Ovary (tissue), 9 donors: ENCODE measurements around the gene MFAP5. TPM values are rescaled to one million over a fixed set of nuclear protein-coding genes. Genes with fewer than 3 reads are reported as not detected.

Experiments
- DNase-seq, 5 donors: peaks; one replicate each; pipeline ENCODE4 v3.0.0-alpha.2; 2019 to 2020
- H3K27ac ChIP-seq, 2 donors: fragments of 200-600 bp; one replicate each; pipeline versions ENCODE4 v1.5.1 to v1.8.0; 2019 to 2022
- H3K27me3 ChIP-seq: fragments of 200-600 bp; one replicate; pipeline ENCODE4 v1.8.0; 2022
- H3K36me3 ChIP-seq: fragments of 200-600 bp; sonication (generic); one replicate; pipeline ENCODE4 v1.5.1; 2019
- H3K4me1 ChIP-seq: one replicate; pipeline ENCODE4 v1.8.1; 2013; ENCODE audit warnings: mild to moderate bottlenecking, moderate library complexity; ENCODE audit not compliant: insufficient read depth
- H3K4me3 ChIP-seq: fragments of 200-600 bp; sonication (generic); one replicate; pipeline ENCODE4 v1.5.1; 2017
- H3K9me3 ChIP-seq, 2 donors: fragments of 200-600 bp in 1 of 2; sonication (generic) in 1 of 2; one replicate each; pipeline versions ENCODE4 v1.5.1 to v1.8.1; 2013 to 2019; ENCODE audit warnings: mild to moderate bottlenecking in 1 of 2, moderate library complexity in 1 of 2
- CTCF ChIP-seq, 3 donors: fragments of 450-650 bp in 2 of 3; fragments of 200-600 bp in 1 of 3; IDR thresholded peaks; one replicate each; pipeline versions ENCODE4 v1.5.1 to v1.8.0; 2016 to 2022; ENCODE audit warnings: antibody characterized with exemption in 3 of 3, mild to moderate bottlenecking in 1 of 3
- EP300 ChIP-seq: sonication (generic); formaldehyde crosslinking; IDR thresholded peaks from one replicate; pipeline ENCODE4 v1.6.1; 2017; ENCODE audit warnings: antibody characterized with exemption
- POLR2A ChIP-seq: fragments of 450-650 bp; IDR thresholded peaks from one replicate; pipeline ENCODE4 v1.6.1; 2017; ENCODE audit warnings: antibody characterized with exemption, mild to moderate bottlenecking, moderate library complexity
- WGBS, 3 donors: extraction: QIAGEN DNeasy Blood & Tissue Kit in 1 of 3; methylation state at CpG; one replicate each; pipeline versions ENCODE4 v1.1.5 to v1.1.7; 2013 to 2017; 5-methylcytosine and 5-hydroxymethylcytosine counted together
- intact Hi-C, 4 donors: fragments of 100-400 bp; cut with DNase I; formaldehyde crosslinking; loops; one replicate each; pipeline versions ENCODE4 v1.11.0 to v1.15.1; 2022 to 2023
- polyA plus RNA-seq, 2 donors: library from polyadenylated mRNA; stranded (reverse); fragments of 200-250 nt in 1 of 2; fragments of 350-450 nt in 1 of 2; fragmentation: Illumina TruSeq in 1 of 2; extraction: RNeasy Lipid Tissue Mini Kit (QIAGEN cat#74804) in 1 of 2; gene quantifications; one replicate each; pipeline ENCODE4 v1.2.3, GENCODE V29; 2013 to 2014
- total RNA-seq, 7 donors: library from RNA; depleted of rRNA in 2 of 7; stranded (reverse); fragments of >200 nt in 2 of 7; fragmentation: NEBNext Ultra II Directional in 3 of 7; extraction: Animal tissue kit (Norgen Biotek cat#: 25700) in 3 of 7; gene quantifications; one replicate each; pipeline versions ENCODE4 v1.1.0 to v1.2.4, GENCODE V29; 2016 to 2023
- donor health status: DM: no; HTN: no; CAD: no; lungs with moderate emphysema.
- donor health status: DM: no; HTN: no; CAD: no.
- donor health status: Bipolar disorder and iron deficiency.
- donor health status: DM: yes; HTN: yes; CAD: no.
- donor health status: DM: no; HTN: no; CAD: no.
- donor health status: DM: yes; HTN: yes; CAD: no.

MFAP5 gene
- total and polyA plus RNA-seq, 9 donors = 0.35 to 106 (median 0.72) TPM; not detected in 2

- no peaks in the 10 kb centered on the region for H3K36me3 ChIP-seq
- no peaks in the 10 kb centered on the region for H3K27me3 ChIP-seq
- H3K4me3 ChIP-seq = no peak overlapping the region
- H3K27ac ChIP-seq = no peak overlapping the region
- H3K4me1 ChIP-seq = no peaks in the 10 kb centered on the region
- 65 to 78% (median 69%) methylated on average over 6 of the region's 6 CpGs for WGBS, 3 donors
- DNase-seq = no peak
- intact Hi-C loops = loop anchor here in 1 of 4 donors (10.0 kb wide), 1 partner anchor 389 kb away; no protein-coding TSS in a partner anchor
- no peaks in the 10 kb centered on the region for H3K9me3 ChIP-seq
- TF ChIP-seq EP300 (no peak), CTCF (IDR thresholded peaks at IDR 0.05) (no peak), POLR2A (no peak)
Observed at GRCh38 chr12:8655421-8655820, 7.2 kb downstream of the MFAP5 start.

GRCh38 chr12:8648576-8649205 lies 13.9 kb downstream of the MFAP5 start:
- no peak for DNase-seq
- no peaks in the 10 kb centered on the region for H3K36me3 ChIP-seq
- H3K4me1 ChIP-seq = no peaks in the 10 kb centered on the region
- no peaks in the 10 kb centered on the region for H3K9me3 ChIP-seq
- 87 to 89% (median 88%) methylated on average over 8 of the region's 8 CpGs for WGBS, 3 donors
- TF ChIP-seq EP300 = no peak
- TF ChIP-seq CTCF (IDR thresholded peaks at IDR 0.05) = no peak
- no peak for TF ChIP-seq POLR2A
- no peaks in the 10 kb centered on the region for H3K27me3 ChIP-seq
- H3K4me3 ChIP-seq = no peak overlapping the region
- intact Hi-C loops = no loop called here
- H3K27ac ChIP-seq = no peak overlapping the region

GRCh38 chr12:8647968-8648367 lies 14.7 kb downstream of the MFAP5 start:
- 80 to 88% (median 82%) methylated on average over 5 of the region's 5 CpGs for WGBS, 3 donors
- no peak for DNase-seq
- H3K4me1 ChIP-seq = no peaks in the 10 kb centered on the region
- H3K27ac ChIP-seq = no peak overlapping the region
- H3K4me3 ChIP-seq = no peak overlapping the region
- H3K9me3 ChIP-seq = no peaks in the 10 kb centered on the region
- H3K36me3 ChIP-seq = no peaks in the 10 kb centered on the region
- H3K27me3 ChIP-seq = no peaks in the 10 kb centered on the region
- intact Hi-C loops = no loop called here
- TF ChIP-seq CTCF (IDR thresholded peaks at IDR 0.05) (no peak), POLR2A (no peak), EP300 (no peak)

- no peak for DNase-seq
- Histone ChIP-seq H3K36me3 (no peaks in the 10 kb centered on the region), H3K4me3 (no peak overlapping the region), H3K27ac (no peak overlapping the region), H3K4me1 (no peaks in the 10 kb centered on the region), H3K27me3 (no peaks in the 10 kb centered on the region), H3K9me3 (no peaks in the 10 kb centered on the region)
- WGBS, 3 donors = 25 to 44% (median 26%) methylated on average over 5 of the region's 5 CpGs
- no peak for TF ChIP-seq EP300
- TF ChIP-seq POLR2A = no peak
- TF ChIP-seq CTCF (IDR thresholded peaks at IDR 0.05) = no peak
- intact Hi-C loops = no loop called here
Observed at GRCh38 chr12:8644345-8645248, 18.0 kb downstream of the MFAP5 start.
